HepG2 (cell line): ENCODE data around the gene CAPRIN1. TPM values are rescaled to one million over a fixed set of nuclear protein-coding genes. Genes with fewer than 3 reads are reported as not detected.

ENCODE experiments used
- ERF ChIP-seq: IDR thresholded peaks from 2 replicates; pipeline ENCODE4 v1.6.1; 2018; ENCODE audit warnings: missing biosample characterization, missing genetic modification reagents
- GTF3A ChIP-seq: sonication (generic); formaldehyde crosslinking; conservative IDR thresholded peaks from 2 replicates; pipeline ENCODE4 v1.4.0; 2020; ENCODE audit warnings: mild to moderate bottlenecking, missing genetic modification reagents
- HOXA3 ChIP-seq: sonication (generic); formaldehyde crosslinking; IDR thresholded peaks from 2 replicates; pipeline ENCODE4 v1.5.0; 2020; ENCODE audit warnings: missing genetic modification reagents
- IKZF5 ChIP-seq: IDR thresholded peaks from 2 replicates; pipeline ENCODE4 v1.6.1; 2018; ENCODE audit warnings: missing genetic modification reagents, mild to moderate bottlenecking, missing compliant biosample characterization
- MED8 ChIP-seq: sonication (generic); formaldehyde crosslinking; IDR thresholded peaks from 2 replicates; pipeline ENCODE4 v1.8.1; 2023; ENCODE audit warnings: mild to moderate bottlenecking, missing genetic modification reagents; ENCODE audit not compliant: insufficient replicate concordance
- MXI1 ChIP-seq: IDR thresholded peaks from 3 replicates; pipeline ENCODE4 v1.6.1; 2012; ENCODE audit warnings: low read depth, low read length, inconsistent platforms, borderline replicate concordance
- MYC ChIP-seq: sonication (generic); formaldehyde crosslinking; IDR thresholded peaks from 2 replicates; pipeline ENCODE4 v1.9.0; 2021; ENCODE audit warnings: missing genetic modification reagents, borderline replicate concordance
- NCOA2 ChIP-seq: sonication (generic); formaldehyde crosslinking; IDR thresholded peaks from 2 replicates; pipeline ENCODE4 v1.8.0; 2022; ENCODE audit warnings: inconsistent platforms
- NFE2L2 ChIP-seq: fragments of 150-350 bp; IDR thresholded peaks from 2 replicates; pipeline ENCODE4 v1.6.1; 2014; ENCODE audit warnings: low read length
- POLR2G ChIP-seq: fragments of 200-400 bp; formaldehyde crosslinking; IDR thresholded peaks from 2 replicates; pipeline ENCODE4 v1.6.1; 2018; ENCODE audit warnings: mild to moderate bottlenecking, low read depth, low read length, moderate library complexity
- SIN3A ChIP-seq: IDR thresholded peaks from 2 replicates; pipeline ENCODE4 v1.6.1; 2011; ENCODE audit warnings: low read depth, mild to moderate bottlenecking, control low read depth, low read length, borderline replicate concordance
- SIN3B ChIP-seq: fragments of 150-350 bp; IDR thresholded peaks from 2 replicates; pipeline ENCODE4 v1.6.1; 2014; ENCODE audit warnings: low read length
- TAF1 ChIP-seq: sonication (generic); formaldehyde crosslinking; IDR thresholded peaks from 2 replicates; pipeline ENCODE4 v1.4.0; 2020; ENCODE audit warnings: missing genetic modification reagents
- ZBTB7A ChIP-seq: sonication (generic); formaldehyde crosslinking; IDR thresholded peaks from 2 replicates; pipeline ENCODE4 v1.8.0; 2022; ENCODE audit warnings: mild to moderate bottlenecking, missing genetic modification reagents
- ZNF317 ChIP-seq: sonication (generic); formaldehyde crosslinking; IDR thresholded peaks from 2 replicates; pipeline ENCODE4 v1.5.0; 2020; ENCODE audit warnings: mild to moderate bottlenecking, missing genetic modification reagents
- ZNF335 ChIP-seq: sonication (generic); formaldehyde crosslinking; IDR thresholded peaks from 2 replicates; pipeline ENCODE4 v1.4.0; 2020; ENCODE audit warnings: missing genetic modification reagents
- ZNF44 ChIP-seq: sonication (generic); formaldehyde crosslinking; IDR thresholded peaks from 2 replicates; pipeline ENCODE4 v1.5.1; 2020; ENCODE audit warnings: mild to moderate bottlenecking, missing genetic modification reagents
- ZNF441 ChIP-seq: sonication (generic); formaldehyde crosslinking; IDR thresholded peaks from 2 replicates; pipeline ENCODE4 v1.7.0; 2021; ENCODE audit warnings: missing genetic modification reagents, borderline replicate concordance
- polyA plus RNA-seq, 8 experiments: library from polyadenylated mRNA; depleted of rRNA in 3 of 8; stranded (reverse) in 7 of 8; unstranded in 1 of 8; fragments of >200 nt; fragmentation: Illumina TruSeq in 4 of 8; extraction: Trizol in 4 of 8; gene quantifications; 2 replicates each; pipeline versions ENCODE4 v1.2.1 to v1.2.3, GENCODE V29; 2011 to 2016; ENCODE audit warnings: low read depth in 4 of 8, missing spikeins in 1 of 8, mixed read lengths in 1 of 8; ENCODE audit not compliant: insufficient read depth in 1 of 8
- total RNA-seq, 5 experiments: library from RNA; depleted of rRNA; stranded (reverse); fragments of >200 nt; fragmentation: Illumina TruSeq; extraction: Trizol; gene quantifications; 2 replicates each; pipeline ENCODE4 v1.2.3, GENCODE V29; 2016; ENCODE audit warnings: low read depth in 1 of 5
- TF ChIP-seq, protein P1 (sequence below): sonication (generic); formaldehyde crosslinking; IDR thresholded peaks from 2 replicates; pipeline ENCODE4 v1.4.0; 2020; ENCODE audit warnings: mild to moderate bottlenecking, missing genetic modification reagents
- TF ChIP-seq, protein P2 (sequence below): sonication (generic); formaldehyde crosslinking; IDR thresholded peaks from 2 replicates; pipeline ENCODE4 v1.4.0; 2020; ENCODE audit warnings: missing genetic modification reagents, borderline replicate concordance
- TF ChIP-seq, protein P3 (sequence below): sonication (generic); formaldehyde crosslinking; IDR thresholded peaks from 2 replicates; pipeline ENCODE4 v1.4.0; 2020; ENCODE audit warnings: missing genetic modification reagents
- TF ChIP-seq, protein P4 (sequence below): sonication (generic); formaldehyde crosslinking; IDR thresholded peaks from 2 replicates; pipeline ENCODE4 v1.8.1; 2023; ENCODE audit warnings: mild to moderate bottlenecking, missing genetic modification reagents

The CAPRIN1 gene
- total and polyA plus RNA-seq, 2 of the 13 experiments (the other 11 are each of a cell fraction or from before 2014, with no cell fraction given): 114 to 162 TPM

- TF ChIP-seq, protein P1, sequence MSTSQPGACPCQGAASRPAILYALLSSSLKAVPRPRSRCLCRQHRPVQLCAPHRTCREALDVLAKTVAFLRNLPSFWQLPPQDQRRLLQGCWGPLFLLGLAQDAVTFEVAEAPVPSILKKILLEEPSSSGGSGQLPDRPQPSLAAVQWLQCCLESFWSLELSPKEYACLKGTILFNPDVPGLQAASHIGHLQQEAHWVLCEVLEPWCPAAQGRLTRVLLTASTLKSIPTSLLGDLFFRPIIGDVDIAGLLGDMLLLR (CRISPR knock-in tag): 0 out of 2 replicates have a peak, but pooled peaks have one; percentile 21
- no peak for TF ChIP-seq SIN3B
- TF ChIP-seq, protein P2, sequence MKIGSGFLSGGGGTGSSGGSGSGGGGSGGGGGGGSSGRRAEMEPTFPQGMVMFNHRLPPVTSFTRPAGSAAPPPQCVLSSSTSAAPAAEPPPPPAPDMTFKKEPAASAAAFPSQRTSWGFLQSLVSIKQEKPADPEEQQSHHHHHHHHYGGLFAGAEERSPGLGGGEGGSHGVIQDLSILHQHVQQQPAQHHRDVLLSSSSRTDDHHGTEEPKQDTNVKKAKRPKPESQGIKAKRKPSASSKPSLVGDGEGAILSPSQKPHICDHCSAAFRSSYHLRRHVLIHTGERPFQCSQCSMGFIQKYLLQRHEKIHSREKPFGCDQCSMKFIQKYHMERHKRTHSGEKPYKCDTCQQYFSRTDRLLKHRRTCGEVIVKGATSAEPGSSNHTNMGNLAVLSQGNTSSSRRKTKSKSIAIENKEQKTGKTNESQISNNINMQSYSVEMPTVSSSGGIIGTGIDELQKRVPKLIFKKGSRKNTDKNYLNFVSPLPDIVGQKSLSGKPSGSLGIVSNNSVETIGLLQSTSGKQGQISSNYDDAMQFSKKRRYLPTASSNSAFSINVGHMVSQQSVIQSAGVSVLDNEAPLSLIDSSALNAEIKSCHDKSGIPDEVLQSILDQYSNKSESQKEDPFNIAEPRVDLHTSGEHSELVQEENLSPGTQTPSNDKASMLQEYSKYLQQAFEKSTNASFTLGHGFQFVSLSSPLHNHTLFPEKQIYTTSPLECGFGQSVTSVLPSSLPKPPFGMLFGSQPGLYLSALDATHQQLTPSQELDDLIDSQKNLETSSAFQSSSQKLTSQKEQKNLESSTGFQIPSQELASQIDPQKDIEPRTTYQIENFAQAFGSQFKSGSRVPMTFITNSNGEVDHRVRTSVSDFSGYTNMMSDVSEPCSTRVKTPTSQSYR: peak; percentile 76; the same call in 1 of the 2 replicates
- TF ChIP-seq MYC (CRISPR knock-in tag): peak; percentile 89; the same call in 1 of the 2 replicates
- TF ChIP-seq IKZF5 (CRISPR knock-in tag): peak; percentile 32; the same call in 1 of the 2 replicates
- no peak for TF ChIP-seq GTF3A (CRISPR knock-in tag)
- TF ChIP-seq, protein P3, sequence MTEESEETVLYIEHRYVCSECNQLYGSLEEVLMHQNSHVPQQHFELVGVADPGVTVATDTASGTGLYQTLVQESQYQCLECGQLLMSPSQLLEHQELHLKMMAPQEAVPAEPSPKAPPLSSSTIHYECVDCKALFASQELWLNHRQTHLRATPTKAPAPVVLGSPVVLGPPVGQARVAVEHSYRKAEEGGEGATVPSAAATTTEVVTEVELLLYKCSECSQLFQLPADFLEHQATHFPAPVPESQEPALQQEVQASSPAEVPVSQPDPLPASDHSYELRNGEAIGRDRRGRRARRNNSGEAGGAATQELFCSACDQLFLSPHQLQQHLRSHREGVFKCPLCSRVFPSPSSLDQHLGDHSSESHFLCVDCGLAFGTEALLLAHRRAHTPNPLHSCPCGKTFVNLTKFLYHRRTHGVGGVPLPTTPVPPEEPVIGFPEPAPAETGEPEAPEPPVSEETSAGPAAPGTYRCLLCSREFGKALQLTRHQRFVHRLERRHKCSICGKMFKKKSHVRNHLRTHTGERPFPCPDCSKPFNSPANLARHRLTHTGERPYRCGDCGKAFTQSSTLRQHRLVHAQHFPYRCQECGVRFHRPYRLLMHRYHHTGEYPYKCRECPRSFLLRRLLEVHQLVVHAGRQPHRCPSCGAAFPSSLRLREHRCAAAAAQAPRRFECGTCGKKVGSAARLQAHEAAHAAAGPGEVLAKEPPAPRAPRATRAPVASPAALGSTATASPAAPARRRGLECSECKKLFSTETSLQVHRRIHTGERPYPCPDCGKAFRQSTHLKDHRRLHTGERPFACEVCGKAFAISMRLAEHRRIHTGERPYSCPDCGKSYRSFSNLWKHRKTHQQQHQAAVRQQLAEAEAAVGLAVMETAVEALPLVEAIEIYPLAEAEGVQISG (CRISPR knock-in tag): 0 out of 2 replicates have a peak, but pooled peaks have one; percentile 25
- peak; percentile 66 for TF ChIP-seq POLR2G
- TF ChIP-seq TAF1: peak; percentile 68
- TF ChIP-seq ZNF44 (CRISPR knock-in tag): 0 out of 2 replicates have a peak, but pooled peaks have one; percentile 49
- TF ChIP-seq HOXA3: peak; percentile 47; the same call in 1 of the 2 replicates
- peak; percentile 55; the same call in 1 of the 3 replicates for TF ChIP-seq MXI1
- peak; percentile 92 for TF ChIP-seq ZNF335 (CRISPR knock-in tag)
- 0 out of 2 replicates have a peak, but pooled peaks have one; percentile 24 for TF ChIP-seq ZNF317 (CRISPR knock-in tag)
- peak; percentile 24 for TF ChIP-seq MED8
- TF ChIP-seq NCOA2 (CRISPR knock-in tag): no peak
- 0 out of 2 replicates have a peak, but pooled peaks have one; percentile 35 for TF ChIP-seq ZNF441 (CRISPR knock-in tag)
- TF ChIP-seq ERF (CRISPR knock-in tag): peak; percentile 25; the same call in 1 of the 2 replicates
- TF ChIP-seq ZBTB7A: no peak
- TF ChIP-seq, protein P4, sequence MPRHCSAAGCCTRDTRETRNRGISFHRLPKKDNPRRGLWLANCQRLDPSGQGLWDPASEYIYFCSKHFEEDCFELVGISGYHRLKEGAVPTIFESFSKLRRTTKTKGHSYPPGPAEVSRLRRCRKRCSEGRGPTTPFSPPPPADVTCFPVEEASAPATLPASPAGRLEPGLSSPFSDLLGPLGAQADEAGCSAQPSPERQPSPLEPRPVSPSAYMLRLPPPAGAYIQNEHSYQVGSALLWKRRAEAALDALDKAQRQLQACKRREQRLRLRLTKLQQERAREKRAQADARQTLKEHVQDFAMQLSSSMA (CRISPR knock-in tag): 0 out of 2 replicates have a peak, but pooled peaks have one; percentile 69
- no peak for TF ChIP-seq NFE2L2
- peak; percentile 31; the same call in 1 of the 2 replicates for TF ChIP-seq SIN3A
Measured at GRCh38 chr11:34053161-34053686, 1.7 kb downstream of the CAPRIN1 start (continued).
